Fibroblast of lung (primary cell): ENCODE measurements around the gene SCAMP5. TPM values are rescaled to one million over a fixed set of nuclear protein-coding genes. Genes with fewer than 3 reads are reported as not detected.

ENCODE experiments used
- DNase-seq, 2 donors: peaks; one replicate each; pipeline versions ENCODE4 v3.0.0 to v3.0.0-alpha.2; 2010; ENCODE audit warnings: low read depth in 2 of 2
- H2AFZ ChIP-seq: 2 replicates; pipeline ENCODE4 v1.5.1; 2012; ENCODE audit warnings: low read length, control low read depth, inconsistent platforms
- H3K27ac ChIP-seq: 2 replicates; pipeline ENCODE4 v1.5.1; 2011; ENCODE audit warnings: low read length, control low read depth; ENCODE audit not compliant: insufficient read depth
- H3K27me3 ChIP-seq: 2 replicates; pipeline ENCODE4 v1.5.1; 2011; ENCODE audit warnings: mild to moderate bottlenecking, low read length; ENCODE audit not compliant: control insufficient read depth, insufficient read depth
- H3K36me3 ChIP-seq: 2 replicates; pipeline ENCODE4 v1.5.1; 2011; ENCODE audit warnings: low read length; ENCODE audit not compliant: control insufficient read depth, insufficient read depth
- H3K4me1 ChIP-seq: 2 replicates; pipeline ENCODE4 v1.5.1; 2011; ENCODE audit warnings: low read length; ENCODE audit not compliant: control insufficient read depth, insufficient read depth; ENCODE audit errors: extremely low read depth
- H3K4me2 ChIP-seq: 2 replicates; pipeline ENCODE4 v1.5.1; 2011; ENCODE audit warnings: low read length, control low read depth; ENCODE audit not compliant: insufficient read depth; ENCODE audit errors: extremely low read depth
- H3K4me3 ChIP-seq, 4 experiments: fragments of 200-600 bp in 1 of 4; sonication (generic) in 1 of 4; replicated peaks in 1 of 4; 2 replicates each; pipeline ENCODE4 v1.5.1; 2011 to 2016; ENCODE audit warnings: low read length in 4 of 4, low read depth in 3 of 4, mild to moderate bottlenecking in 3 of 4, control low read depth in 2 of 4, inconsistent platforms in 1 of 4, mixed read lengths in 1 of 4; ENCODE audit not compliant: insufficient read depth in 1 of 4; ENCODE audit errors: control extremely low read depth in 1 of 4
- H3K79me2 ChIP-seq: 2 replicates; pipeline ENCODE4 v1.5.1; 2012; ENCODE audit warnings: mild to moderate bottlenecking, low read length, inconsistent platforms; ENCODE audit not compliant: control insufficient read depth, insufficient read depth
- H3K9ac ChIP-seq: 2 replicates; pipeline ENCODE4 v1.5.1; 2011; ENCODE audit warnings: mild to moderate bottlenecking, low read length, control low read depth; ENCODE audit not compliant: insufficient read depth
- H3K9me3 ChIP-seq: 2 replicates; pipeline ENCODE4 v1.5.1; 2012; ENCODE audit warnings: low read depth, low read length; ENCODE audit not compliant: control insufficient read depth, insufficient read depth
- H4K20me1 ChIP-seq: 2 replicates; pipeline ENCODE4 v1.5.1; 2011; ENCODE audit warnings: low read length; ENCODE audit not compliant: control insufficient read depth, insufficient read depth; ENCODE audit errors: extremely low read depth
- EZH2 ChIP-seq: IDR thresholded peaks from 2 replicates; pipeline ENCODE4 v1.5.1; 2012; ENCODE audit warnings: low read length, control low read depth, mild to moderate bottlenecking; ENCODE audit errors: missing control alignments
- polyA plus RNA-seq, 2 donors: library from polyadenylated mRNA; depleted of rRNA in 1 of 2; stranded (reverse) in 1 of 2; unstranded in 1 of 2; fragments of >200 nt; gene quantifications; 2 replicates each; pipeline ENCODE4 v1.2.1, GENCODE V29; 2011 to 2012; ENCODE audit warnings: missing spikeins in 1 of 2
- total RNA-seq: library from RNA; depleted of rRNA; stranded (reverse); fragments of >200 nt; gene quantifications from 2 replicates; pipeline ENCODE4 v1.2.1, GENCODE V29; 2014
- TF ChIP-seq, protein P1 (sequence below), 2 donors: IDR thresholded peaks in 1 of 2; conservative IDR thresholded peaks in 1 of 2; 1 replicate in 1 of 2; 2 replicates in 1 of 2; pipeline ENCODE4 v1.5.1; 2011 to 2012; ENCODE audit warnings: low read length in 2 of 2, control low read depth in 1 of 2, inconsistent platforms in 1 of 2, low read depth in 1 of 2, mild to moderate bottlenecking in 1 of 2

The SCAMP5 gene
- total and polyA plus RNA-seq, 2 donors (not counting 1 experiment from before 2014, with no cell fraction given), result 0.50 to 0.93 TPM

DNA sequence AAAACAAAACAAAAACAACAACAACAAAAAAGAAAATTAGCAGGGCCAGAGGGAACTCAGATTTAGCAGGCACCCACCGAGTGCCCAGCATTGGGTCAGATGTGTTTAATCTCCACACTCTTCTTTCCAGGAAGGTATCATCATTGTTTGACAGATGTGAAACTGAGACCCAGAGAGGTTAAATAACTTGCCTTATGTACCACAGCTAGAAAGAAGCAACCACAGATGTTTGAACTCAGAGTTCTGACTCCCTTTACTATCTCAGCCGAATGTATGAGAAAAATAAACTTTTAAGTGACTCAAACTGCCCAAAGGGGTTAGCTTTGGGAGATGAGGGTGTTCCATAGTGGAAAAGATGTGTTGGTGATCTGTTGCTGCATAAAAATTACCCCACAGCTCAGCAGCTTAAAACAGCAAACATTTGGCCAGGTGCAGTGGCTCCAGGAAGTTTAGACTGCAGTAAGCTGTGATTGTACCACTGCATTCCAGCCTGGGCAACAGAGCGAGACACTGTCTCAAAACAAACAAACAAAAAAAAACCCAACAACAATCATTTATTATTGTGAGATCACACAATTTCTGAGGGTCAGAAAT is 34.3 kb upstream of the SCAMP5 start:
- H3K4me1 ChIP-seq, result no peaks in the 10 kb centered on the region
- TF ChIP-seq, protein P1, sequence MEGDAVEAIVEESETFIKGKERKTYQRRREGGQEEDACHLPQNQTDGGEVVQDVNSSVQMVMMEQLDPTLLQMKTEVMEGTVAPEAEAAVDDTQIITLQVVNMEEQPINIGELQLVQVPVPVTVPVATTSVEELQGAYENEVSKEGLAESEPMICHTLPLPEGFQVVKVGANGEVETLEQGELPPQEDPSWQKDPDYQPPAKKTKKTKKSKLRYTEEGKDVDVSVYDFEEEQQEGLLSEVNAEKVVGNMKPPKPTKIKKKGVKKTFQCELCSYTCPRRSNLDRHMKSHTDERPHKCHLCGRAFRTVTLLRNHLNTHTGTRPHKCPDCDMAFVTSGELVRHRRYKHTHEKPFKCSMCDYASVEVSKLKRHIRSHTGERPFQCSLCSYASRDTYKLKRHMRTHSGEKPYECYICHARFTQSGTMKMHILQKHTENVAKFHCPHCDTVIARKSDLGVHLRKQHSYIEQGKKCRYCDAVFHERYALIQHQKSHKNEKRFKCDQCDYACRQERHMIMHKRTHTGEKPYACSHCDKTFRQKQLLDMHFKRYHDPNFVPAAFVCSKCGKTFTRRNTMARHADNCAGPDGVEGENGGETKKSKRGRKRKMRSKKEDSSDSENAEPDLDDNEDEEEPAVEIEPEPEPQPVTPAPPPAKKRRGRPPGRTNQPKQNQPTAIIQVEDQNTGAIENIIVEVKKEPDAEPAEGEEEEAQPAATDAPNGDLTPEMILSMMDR (conservative IDR thresholded peaks at IDR 0.05 in 1 of 2, IDR thresholded peaks at IDR 0.05 in 1 of 2; ENCODE audit: low read depth in 1 of 2, low read length in 2 of 2), result no peak
- no peak for TF ChIP-seq EZH2
- peaks cover 14% of the 10 kb centered on the region for H3K27me3 ChIP-seq
- H2AFZ ChIP-seq, result no peak overlapping the region
- H3K9ac ChIP-seq, result no peak overlapping the region
- no peak overlapping the region for H3K27ac ChIP-seq
- H3K36me3 ChIP-seq, result no peaks in the 10 kb centered on the region
- no peak overlapping the region for H3K4me2 ChIP-seq
- H3K79me2 ChIP-seq, result no peaks in the 10 kb centered on the region
- H4K20me1 ChIP-seq, result no peaks in the 10 kb centered on the region
- no peaks in the 10 kb centered on the region for H3K9me3 ChIP-seq
- DNase-seq, result no peak
- no peak overlapping the region for H3K4me3 ChIP-seq

DNA sequence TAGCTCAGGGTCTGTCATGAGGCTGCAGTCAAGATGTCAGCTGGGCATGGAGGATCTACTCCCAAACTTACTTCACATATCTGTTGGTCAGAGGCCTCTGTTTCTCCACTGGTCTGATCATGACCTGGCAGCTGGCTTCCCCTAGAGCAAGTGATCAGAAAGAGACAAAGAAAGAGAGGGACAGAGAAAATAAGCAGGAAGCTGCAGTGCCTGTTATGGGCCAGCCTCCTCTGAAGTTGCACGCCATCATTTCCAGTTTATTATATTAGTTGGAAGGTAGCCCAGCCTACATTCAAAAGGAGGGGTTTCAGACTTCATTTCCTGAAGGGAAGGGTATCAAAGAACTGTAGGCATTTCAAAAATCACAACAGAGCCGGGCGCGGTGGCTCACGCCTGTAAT is 33.7 kb upstream of the SCAMP5 start:
- Histone ChIP-seq H2AFZ (no peak overlapping the region), H3K27ac (no peak overlapping the region), H4K20me1 (no peaks in the 10 kb centered on the region), H3K36me3 (no peaks in the 10 kb centered on the region), H3K9me3 (no peaks in the 10 kb centered on the region), H3K4me2 (no peak overlapping the region), H3K27me3 (peaks cover 14% of the 10 kb centered on the region), H3K9ac (no peak overlapping the region), H3K4me3 (no peak overlapping the region), H3K4me1 (no peaks in the 10 kb centered on the region), H3K79me2 (no peaks in the 10 kb centered on the region)
- TF ChIP-seq, protein P1 (conservative IDR thresholded peaks at IDR 0.05 in 1 of 2, IDR thresholded peaks at IDR 0.05 in 1 of 2; ENCODE audit: low read depth in 1 of 2, low read length in 2 of 2), result no peak
- no peak for TF ChIP-seq EZH2
- no peak for DNase-seq

DNA sequence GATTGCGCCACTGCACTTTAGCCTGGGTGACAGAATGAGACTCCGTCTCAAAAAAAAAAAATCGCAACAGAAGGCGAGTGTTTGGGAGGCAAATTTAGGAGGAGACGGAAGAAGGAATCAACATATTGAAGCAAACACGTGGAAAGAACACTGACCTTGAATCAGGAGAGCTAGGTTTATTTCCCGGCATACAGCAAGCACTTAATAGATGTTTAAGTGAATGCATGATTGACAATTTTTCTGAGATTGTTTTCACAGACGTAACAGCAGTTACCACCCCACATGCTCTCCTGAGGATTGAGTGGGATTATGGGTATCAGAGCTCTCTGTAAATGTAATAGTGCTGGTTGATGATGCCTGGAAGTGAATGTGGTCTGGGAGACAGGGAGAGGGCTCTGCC is 33.1 kb upstream of the SCAMP5 start:
- Histone ChIP-seq H3K4me1 (no peaks in the 10 kb centered on the region), H3K36me3 (no peaks in the 10 kb centered on the region), H3K27me3 (peaks cover 14% of the 10 kb centered on the region), H3K9me3 (no peaks in the 10 kb centered on the region), H4K20me1 (no peaks in the 10 kb centered on the region), H2AFZ (no peak overlapping the region), H3K9ac (no peak overlapping the region), H3K27ac (no peak overlapping the region), H3K4me2 (no peak overlapping the region), H3K79me2 (no peaks in the 10 kb centered on the region), H3K4me3 (no peak overlapping the region)
- no peak for DNase-seq
- TF ChIP-seq EZH2, result no peak
